NCI-H226 (cell line): Measurements from ENCODE around the gene C10orf62.
A peak's percentile ranks its signal among the peaks of the same experiment; 100 is the strongest.
"Not testable (repeated sequence)": the region's sequence is repeated elsewhere in the genome, so short reads cannot be mapped to it uniquely, and the experiment has no call there.

Source experiments
- DNase-seq: peaks from one replicate; pipeline ENCODE4 v3.0.0-alpha.2; 2015

C10orf62 gene

DNA sequence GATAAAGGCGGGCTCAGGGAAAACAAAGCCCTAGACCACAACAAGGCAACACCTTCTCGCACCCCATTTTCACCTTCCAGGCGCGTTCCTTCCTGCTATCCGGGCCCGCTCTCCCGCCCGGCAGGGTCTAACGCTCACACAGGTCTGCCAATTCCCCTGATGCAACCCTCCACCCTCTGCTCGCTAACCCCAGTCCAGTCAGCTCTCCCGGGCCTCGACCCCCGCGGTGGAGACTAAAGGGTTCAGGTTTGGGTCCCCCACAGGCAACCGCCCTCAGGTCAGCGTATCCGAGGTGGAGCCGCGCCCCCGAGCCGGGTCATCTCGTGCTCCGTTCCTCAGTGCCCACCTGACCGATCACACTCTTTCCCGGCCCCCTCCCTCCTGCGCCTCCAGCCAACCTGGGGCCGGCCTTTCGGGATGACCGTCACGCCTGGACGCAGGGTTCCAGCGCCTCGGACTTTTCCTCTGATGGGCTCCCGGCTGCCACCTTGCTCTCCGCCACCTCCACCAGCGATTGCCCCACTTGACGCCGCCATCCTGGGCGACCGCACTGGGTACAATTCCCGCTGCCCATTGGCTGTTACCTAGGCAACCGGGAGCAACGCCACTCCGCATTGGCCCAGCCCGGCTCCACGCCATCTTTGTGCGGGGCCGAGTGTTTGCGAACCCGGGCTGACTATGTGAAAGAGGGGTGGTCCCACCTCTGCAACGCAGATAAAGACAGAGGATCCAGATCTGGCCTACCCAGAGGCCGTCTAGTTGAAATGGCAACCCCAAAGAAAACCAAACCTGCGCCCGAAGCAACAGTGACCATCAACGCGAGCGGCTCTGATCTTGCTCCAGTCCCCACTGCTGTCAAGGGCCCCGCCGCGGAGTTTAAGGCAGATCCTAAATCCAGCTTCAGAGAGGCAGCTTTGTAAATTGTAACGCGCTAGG is 43.7 kb downstream of the C10orf62 start, which contains the start of gene MORN4:
Gene MORN4 (minus strand): TSS at position 552 of the 936 bp plus-strand sequence. CDS start 13,847 bp downstream, outside the sequence.
- peak; percentile 92 for DNase-seq

DNA sequence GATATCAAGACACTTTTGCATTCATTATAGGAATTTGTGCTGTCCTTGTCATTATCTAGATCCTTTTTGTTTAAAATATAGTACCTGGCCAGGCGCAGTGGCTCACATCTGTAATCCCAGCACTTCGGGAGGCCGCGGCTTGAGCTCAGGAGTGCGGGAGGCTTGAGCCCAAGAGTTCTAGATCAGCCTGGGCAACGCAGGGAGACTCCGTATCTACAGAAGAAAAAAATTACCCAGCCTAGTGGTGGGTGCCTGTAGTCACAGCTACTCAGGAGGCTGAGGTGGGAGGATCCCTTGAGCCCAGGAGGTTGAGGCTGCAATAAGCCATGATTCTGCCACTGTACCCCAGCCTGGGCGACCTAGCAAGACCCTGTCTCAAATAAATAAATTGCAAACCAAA is 44.4 kb downstream of the C10orf62 start:
- DNase-seq: no peak

DNA sequence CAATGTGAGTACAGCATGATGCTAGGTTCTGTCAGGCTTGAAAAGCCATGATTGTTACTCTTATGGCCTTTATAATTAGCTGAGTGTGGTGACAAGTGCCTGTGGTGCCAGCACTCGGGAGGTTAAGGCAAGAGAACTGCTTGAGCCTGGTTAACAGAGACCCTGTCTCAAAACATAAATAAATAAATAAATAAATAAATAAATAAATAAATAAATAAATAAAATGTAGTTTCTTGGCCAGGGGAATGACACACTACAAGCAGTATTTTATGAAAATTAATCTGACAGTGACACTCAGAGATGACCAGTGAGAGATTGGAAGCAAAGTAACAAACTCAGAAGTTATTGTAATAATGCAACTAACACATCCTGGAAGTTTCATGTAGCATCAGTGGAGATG is 46.1 kb downstream of the C10orf62 start:
- no peak for DNase-seq

GRCh38 chr10:97639090-97639489 is 49.6 kb downstream of the C10orf62 start:
- not testable (repeated sequence) for DNase-seq

GRCh38 chr10:97640174-97640867 is 50.8 kb downstream of the C10orf62 start, which contains the start of gene PI4K2A:
PI4K2A (plus strand) TSS chr10:97640671; CDS start chr10:97640743, 72 bp downstream.
- peak; percentile 97 for DNase-seq
